ENCODE measurements around the gene FIBIN. TPM values are rescaled to one million over a fixed set of nuclear protein-coding genes. Genes with fewer than 3 reads are reported as not detected.

Gene FIBIN
- total RNA-seq, 1 experiment from 2014 or later = not detected

- ChIA-PET POLR2A (no interaction called here), CTCF (no interaction called here)
- no peak for ATAC-seq
Observed at GRCh38 chr11:26958005-26958701, 35.8 kb upstream of the FIBIN start.

More at GRCh38 chr11:26958005-26958701, 35.8 kb upstream of the FIBIN start:
- no peak for DNase-seq (ENCODE audit: low read depth, low spot score)
- no peak overlapping the region for H2AFZ ChIP-seq (ENCODE audit: low read depth, low read length, poor library complexity, severe bottlenecking)
- no peaks in the 10 kb centered on the region for H4K20me1 ChIP-seq (ENCODE audit: insufficient read depth)
- H3K27me3 ChIP-seq (ENCODE audit: insufficient read depth, low read length) = no peaks in the 10 kb centered on the region
- no peak overlapping the region for H3K9ac ChIP-seq (ENCODE audit: low read length)
- RAD21 ChIA-PET (ENCODE audit: low non-redundant PET in 1 of 2, low total read pairs in 2 of 2, uncharacterized antibody in 2 of 2, unreplicated experiment in 2 of 2) = no interaction called here
- no peaks in the 10 kb centered on the region for H3K9me2 ChIP-seq (ENCODE audit: insufficient read depth)
- H3K4me3 ChIP-seq (replicated peaks in 1 of 2; ENCODE audit: low read depth in 1 of 2, low read length in 2 of 2) = no peak overlapping the region
- H3K9me3 ChIP-seq (ENCODE audit: control insufficient read depth in 1 of 2, insufficient read depth in 1 of 2, low read depth in 1 of 2, low read length in 2 of 2) = no peaks in the 10 kb centered on the region; a peak in 2 of 4 replicates
- H3K4me2 ChIP-seq (ENCODE audit: low read length) = no peak overlapping the region
- intact Hi-C loops (cut with micrococcal nuclease) = no loop called here
- no TSS peak for BruUV-seq (replicated peaks)
- no peaks in the 10 kb centered on the region for H3K36me3 ChIP-seq (ENCODE audit: control insufficient read depth in 1 of 2, insufficient read depth in 2 of 2, low read length in 2 of 2)
- no peaks in the 10 kb centered on the region for H3K79me2 ChIP-seq (ENCODE audit: insufficient read depth, low read length)
- no peak overlapping the region for H3K27ac ChIP-seq (ENCODE audit: low read depth, low read length)
- no peak for TF ChIP-seq EZH2phosphoT487 (IDR thresholded peaks at IDR 0.05; ENCODE audit: borderline replicate concordance)
- no peak for TF ChIP-seq FOSL1 (IDR thresholded peaks at IDR 0.05; ENCODE audit: low read depth)
- no peak for TF ChIP-seq TCF7L2 (IDR thresholded peaks at IDR 0.05; ENCODE audit: borderline replicate concordance, extremely low read depth, insufficient read depth, insufficient read length)
- TF ChIP-seq, protein P1, sequence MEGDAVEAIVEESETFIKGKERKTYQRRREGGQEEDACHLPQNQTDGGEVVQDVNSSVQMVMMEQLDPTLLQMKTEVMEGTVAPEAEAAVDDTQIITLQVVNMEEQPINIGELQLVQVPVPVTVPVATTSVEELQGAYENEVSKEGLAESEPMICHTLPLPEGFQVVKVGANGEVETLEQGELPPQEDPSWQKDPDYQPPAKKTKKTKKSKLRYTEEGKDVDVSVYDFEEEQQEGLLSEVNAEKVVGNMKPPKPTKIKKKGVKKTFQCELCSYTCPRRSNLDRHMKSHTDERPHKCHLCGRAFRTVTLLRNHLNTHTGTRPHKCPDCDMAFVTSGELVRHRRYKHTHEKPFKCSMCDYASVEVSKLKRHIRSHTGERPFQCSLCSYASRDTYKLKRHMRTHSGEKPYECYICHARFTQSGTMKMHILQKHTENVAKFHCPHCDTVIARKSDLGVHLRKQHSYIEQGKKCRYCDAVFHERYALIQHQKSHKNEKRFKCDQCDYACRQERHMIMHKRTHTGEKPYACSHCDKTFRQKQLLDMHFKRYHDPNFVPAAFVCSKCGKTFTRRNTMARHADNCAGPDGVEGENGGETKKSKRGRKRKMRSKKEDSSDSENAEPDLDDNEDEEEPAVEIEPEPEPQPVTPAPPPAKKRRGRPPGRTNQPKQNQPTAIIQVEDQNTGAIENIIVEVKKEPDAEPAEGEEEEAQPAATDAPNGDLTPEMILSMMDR (IDR thresholded peaks at IDR 0.05 in 2 of 3, conservative IDR thresholded peaks at IDR 0.05 in 1 of 3; ENCODE audit: borderline replicate concordance in 1 of 3, insufficient read depth in 1 of 3, low read depth in 2 of 3, low read length in 2 of 3) = no peak
- no peak for TF ChIP-seq ZFX (IDR thresholded peaks at IDR 0.05)
- no peak for TF ChIP-seq YY1 (IDR thresholded peaks at IDR 0.05; ENCODE audit: extremely low read depth, insufficient replicate concordance, low read depth, low read length)
- TF ChIP-seq, protein P2, sequence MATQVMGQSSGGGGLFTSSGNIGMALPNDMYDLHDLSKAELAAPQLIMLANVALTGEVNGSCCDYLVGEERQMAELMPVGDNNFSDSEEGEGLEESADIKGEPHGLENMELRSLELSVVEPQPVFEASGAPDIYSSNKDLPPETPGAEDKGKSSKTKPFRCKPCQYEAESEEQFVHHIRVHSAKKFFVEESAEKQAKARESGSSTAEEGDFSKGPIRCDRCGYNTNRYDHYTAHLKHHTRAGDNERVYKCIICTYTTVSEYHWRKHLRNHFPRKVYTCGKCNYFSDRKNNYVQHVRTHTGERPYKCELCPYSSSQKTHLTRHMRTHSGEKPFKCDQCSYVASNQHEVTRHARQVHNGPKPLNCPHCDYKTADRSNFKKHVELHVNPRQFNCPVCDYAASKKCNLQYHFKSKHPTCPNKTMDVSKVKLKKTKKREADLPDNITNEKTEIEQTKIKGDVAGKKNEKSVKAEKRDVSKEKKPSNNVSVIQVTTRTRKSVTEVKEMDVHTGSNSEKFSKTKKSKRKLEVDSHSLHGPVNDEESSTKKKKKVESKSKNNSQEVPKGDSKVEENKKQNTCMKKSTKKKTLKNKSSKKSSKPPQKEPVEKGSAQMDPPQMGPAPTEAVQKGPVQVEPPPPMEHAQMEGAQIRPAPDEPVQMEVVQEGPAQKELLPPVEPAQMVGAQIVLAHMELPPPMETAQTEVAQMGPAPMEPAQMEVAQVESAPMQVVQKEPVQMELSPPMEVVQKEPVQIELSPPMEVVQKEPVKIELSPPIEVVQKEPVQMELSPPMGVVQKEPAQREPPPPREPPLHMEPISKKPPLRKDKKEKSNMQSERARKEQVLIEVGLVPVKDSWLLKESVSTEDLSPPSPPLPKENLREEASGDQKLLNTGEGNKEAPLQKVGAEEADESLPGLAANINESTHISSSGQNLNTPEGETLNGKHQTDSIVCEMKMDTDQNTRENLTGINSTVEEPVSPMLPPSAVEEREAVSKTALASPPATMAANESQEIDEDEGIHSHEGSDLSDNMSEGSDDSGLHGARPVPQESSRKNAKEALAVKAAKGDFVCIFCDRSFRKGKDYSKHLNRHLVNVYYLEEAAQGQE (IDR thresholded peaks at IDR 0.05; ENCODE audit: low read depth) = no peak
- no peak for TF ChIP-seq CEBPB (IDR thresholded peaks at IDR 0.05; ENCODE audit: low read depth)
- no peak for TF ChIP-seq SIN3A (IDR thresholded peaks at IDR 0.05; ENCODE audit: low read depth)
- no peaks in the 10 kb centered on the region for H3K4me1 ChIP-seq (ENCODE audit: control insufficient read depth in 1 of 2, insufficient read depth in 2 of 2, low read length in 2 of 2)
